HepG2 (cell line): Measurements from ENCODE around the gene DPP8. TPM values are rescaled to one million over a fixed set of nuclear protein-coding genes. Genes with fewer than 3 reads are reported as not detected.

Source experiments
- ATAC-seq: fragments of 200-7000 bp; cut with Tn5 transposase; 3 replicates; pipeline ENCODE4 v1.9.1; 2020; ENCODE audit warnings: mild to moderate bottlenecking, moderate library complexity
- BruUV-seq: library from RNA; stranded (reverse); fragments of 400-500 nt; replicated peaks from 2 replicates; lab custom pipeline; 2021; lab: Mats Ljungman, UMichigan
- CTCF ChIA-PET: fragments of 300-600 bp; formaldehyde crosslinking; extraction: SDS; loops from one replicate; lab custom pipeline; 2021; ENCODE audit warnings: low total read pairs, inconsistent platforms, low intra/inter-chr PET ratio; lab: Yijun Ruan, JAX
- POLR2A ChIA-PET: fragments of 350-600 bp; sonication (Branson Sonifier 250); formaldehyde crosslinking; loops from one replicate; lab custom pipeline; 2020; ENCODE audit warnings: antibody characterized with exemption, inconsistent platforms; lab: Yijun Ruan, JAX
- DNase-seq: peaks from one replicate; pipeline ENCODE4 v3.0.0-alpha.2; 2015; ENCODE audit warnings: low spot score
- FAIRE-seq: peaks from 3 replicates; lab custom pipeline; 2011; peaks lifted over from hg19 to GRCh38; lab: Jason Lieb, UNC
- H2AFZ ChIP-seq: one replicate; pipeline ENCODE4 v1.6.1; 2011; ENCODE audit warnings: low read length, inconsistent platforms
- H3K27ac ChIP-seq: fragments of 300-600 bp; 3 replicates; pipeline ENCODE4 v1.8.0; 2011; ENCODE audit warnings: mixed run types, mild to moderate bottlenecking, mixed read lengths, low read length, inconsistent platforms; ENCODE audit not compliant: insufficient read depth; ENCODE audit errors: extremely low read length
- H3K27me3 ChIP-seq, 2 experiments: fragments of 200-600 bp in 1 of 2; 2 replicates in 1 of 2; 3 replicates in 1 of 2; pipeline versions ENCODE4 v1.6.0 to v1.8.0; 2011; ENCODE audit warnings: low read length in 2 of 2, mild to moderate bottlenecking in 2 of 2, moderate library complexity in 2 of 2, inconsistent platforms in 1 of 2; ENCODE audit not compliant: insufficient read depth in 2 of 2, control insufficient read depth in 1 of 2
- H3K36me3 ChIP-seq, 2 experiments: fragments of 200-600 bp in 1 of 2; replicated peaks in 1 of 2; 2 replicates in 1 of 2; 3 replicates in 1 of 2; pipeline versions ENCODE4 v1.5.1 to v1.8.0; 2011; ENCODE audit warnings: low read length in 2 of 2, inconsistent platforms in 1 of 2; ENCODE audit not compliant: insufficient read depth in 2 of 2, control insufficient read depth in 1 of 2
- H3K4me1 ChIP-seq: 2 replicates; pipeline ENCODE4 v1.5.1; 2012; ENCODE audit warnings: low read length, inconsistent platforms; ENCODE audit not compliant: insufficient read depth
- H3K4me2 ChIP-seq: 2 replicates; pipeline ENCODE4 v1.6.0; 2011; ENCODE audit warnings: low read depth, low read length, inconsistent platforms
- H3K4me3 ChIP-seq, 3 experiments: fragments of 200-600 bp in 1 of 3; sonication (generic), shearing (Covaris generic) in 1 of 3; replicated peaks in 1 of 3; 2 replicates each; pipeline ENCODE4 v1.5.1; 2011 to 2016; ENCODE audit warnings: low read length in 3 of 3, inconsistent platforms in 2 of 3, low read depth in 2 of 3, mild to moderate bottlenecking in 2 of 3, control low read depth in 1 of 3, mixed read lengths in 1 of 3; ENCODE audit not compliant: insufficient read depth in 1 of 3
- H3K79me2 ChIP-seq: one replicate; pipeline ENCODE4 v1.6.1; 2011; ENCODE audit warnings: low read length, inconsistent platforms; ENCODE audit not compliant: insufficient read depth
- H3K9ac ChIP-seq: 2 replicates; pipeline ENCODE4 v1.6.0; 2011; ENCODE audit warnings: mild to moderate bottlenecking, low read depth, low read length, inconsistent platforms; ENCODE audit not compliant: insufficient read depth
- H3K9me3 ChIP-seq: 2 replicates; pipeline ENCODE4 v1.5.1; 2012; ENCODE audit warnings: mild to moderate bottlenecking, low read length
- H4K20me1 ChIP-seq: 2 replicates; pipeline ENCODE4 v1.6.0; 2011; ENCODE audit warnings: inconsistent platforms, mild to moderate bottlenecking, low read length, moderate library complexity; ENCODE audit not compliant: insufficient read depth
- ARID2 ChIP-seq: sonication (generic); formaldehyde crosslinking; IDR thresholded peaks from 2 replicates; pipeline ENCODE4 v1.8.1; 2022; ENCODE audit warnings: mild to moderate bottlenecking, missing genetic modification reagents, borderline replicate concordance
- CREB1 ChIP-seq, 2 experiments: fragments of 450-650 bp in 1 of 2; IDR thresholded peaks; 2 replicates each; pipeline ENCODE4 v1.6.1; 2016 to 2017; ENCODE audit warnings: control low read depth in 1 of 2, mild to moderate bottlenecking in 1 of 2, missing compliant biosample characterization in 1 of 2, missing genetic modification characterization in 1 of 2
- FOSL1 ChIP-seq: sonication (generic); formaldehyde crosslinking; IDR thresholded peaks from 2 replicates; pipeline ENCODE4 v1.9.0; 2021; ENCODE audit warnings: missing genetic modification reagents, borderline replicate concordance
- FOXA3 ChIP-seq: IDR thresholded peaks from 2 replicates; pipeline ENCODE4 v1.6.1; 2016; ENCODE audit warnings: missing genetic modification reagents, missing compliant biosample characterization
- FOXM1 ChIP-seq: sonication (generic); formaldehyde crosslinking; IDR thresholded peaks from 2 replicates; pipeline ENCODE4 v1.5.0; 2020; ENCODE audit warnings: missing genetic modification reagents
- HMG20A ChIP-seq: IDR thresholded peaks from 2 replicates; pipeline ENCODE4 v1.6.1; 2016; ENCODE audit warnings: borderline replicate concordance
- ISX ChIP-seq: sonication (generic); formaldehyde crosslinking; conservative IDR thresholded peaks from 2 replicates; pipeline ENCODE4 v1.5.0; 2020; ENCODE audit warnings: missing genetic modification reagents
- KAT2B ChIP-seq: fragments of 150-350 bp; IDR thresholded peaks from 2 replicates; pipeline ENCODE4 v1.6.1; 2014; ENCODE audit warnings: low read depth, low read length, borderline replicate concordance
- KLF15 ChIP-seq: sonication (generic); formaldehyde crosslinking; IDR thresholded peaks from 2 replicates; pipeline ENCODE4 v1.8.1; 2023; ENCODE audit warnings: borderline replicate concordance, mild to moderate bottlenecking, inconsistent platforms, missing genetic modification reagents, mixed read lengths
- MED1 ChIP-seq: sonication (generic); formaldehyde crosslinking; IDR thresholded peaks from 2 replicates; pipeline ENCODE4 v1.4.0; 2020; ENCODE audit warnings: missing genetic modification reagents
- ONECUT2 ChIP-seq: sonication (generic); formaldehyde crosslinking; IDR thresholded peaks from 2 replicates; pipeline ENCODE4 v1.4.0; 2020; ENCODE audit warnings: missing genetic modification reagents
- RXRB ChIP-seq: IDR thresholded peaks from 2 replicates; pipeline ENCODE4 v1.6.1; 2016; ENCODE audit warnings: borderline replicate concordance, missing genetic modification reagents, missing compliant biosample characterization
- SMAD1 ChIP-seq: sonication (generic); formaldehyde crosslinking; IDR thresholded peaks from 2 replicates; pipeline ENCODE4 v1.4.0; 2020; ENCODE audit warnings: missing genetic modification reagents, low read depth, mild to moderate bottlenecking, borderline replicate concordance
- SMAD3 ChIP-seq: sonication (generic); formaldehyde crosslinking; IDR thresholded peaks from 2 replicates; pipeline ENCODE4 v1.4.0; 2020; ENCODE audit warnings: missing genetic modification reagents
- SMARCE1 ChIP-seq: fragments of 450-650 bp; IDR thresholded peaks from 2 replicates; pipeline ENCODE4 v1.6.1; 2017; ENCODE audit warnings: borderline replicate concordance
- SMC3 ChIP-seq: IDR thresholded peaks from 2 replicates; pipeline ENCODE4 v1.6.1; 2011; ENCODE audit warnings: low read length, improper control_type of control experiment
- SOX5 ChIP-seq: IDR thresholded peaks from 2 replicates; pipeline ENCODE4 v1.6.1; 2016; ENCODE audit warnings: borderline replicate concordance
- SP140L ChIP-seq: sonication (generic); formaldehyde crosslinking; IDR thresholded peaks from 2 replicates; pipeline ENCODE4 v1.4.0; 2020; ENCODE audit warnings: missing genetic modification reagents, borderline replicate concordance
- ZBTB7B ChIP-seq: sonication (generic); formaldehyde crosslinking; IDR thresholded peaks from 2 replicates; pipeline ENCODE4 v1.4.0; 2020; ENCODE audit warnings: missing genetic modification reagents
- ZFP36L1 ChIP-seq: sonication (generic); formaldehyde crosslinking; IDR thresholded peaks from 2 replicates; pipeline ENCODE4 v1.8.0; 2022; ENCODE audit warnings: mild to moderate bottlenecking, missing genetic modification reagents, moderate library complexity
- ZNF225 ChIP-seq: sonication (generic); formaldehyde crosslinking; IDR thresholded peaks from 2 replicates; pipeline ENCODE4 v1.4.0; 2020; ENCODE audit warnings: mild to moderate bottlenecking, missing genetic modification reagents
- ZNF441 ChIP-seq: sonication (generic); formaldehyde crosslinking; IDR thresholded peaks from 2 replicates; pipeline ENCODE4 v1.7.0; 2021; ENCODE audit warnings: missing genetic modification reagents, borderline replicate concordance
- ZNF746 ChIP-seq: sonication (generic); formaldehyde crosslinking; IDR thresholded peaks from 2 replicates; pipeline ENCODE4 v1.8.0; 2022; ENCODE audit warnings: mild to moderate bottlenecking, missing genetic modification reagents
- ZNF749 ChIP-seq: sonication (generic); formaldehyde crosslinking; IDR thresholded peaks from 2 replicates; pipeline ENCODE4 v1.8.0; 2022; ENCODE audit warnings: mild to moderate bottlenecking, missing genetic modification reagents, moderate library complexity, borderline replicate concordance
- ZSCAN22 ChIP-seq: sonication (generic); formaldehyde crosslinking; IDR thresholded peaks from 2 replicates; pipeline ENCODE4 v1.4.0; 2020; ENCODE audit warnings: mild to moderate bottlenecking, missing genetic modification reagents
- ZZZ3 ChIP-seq: sonication (generic); formaldehyde crosslinking; IDR thresholded peaks from 2 replicates; pipeline ENCODE4 v1.4.0; 2020; ENCODE audit warnings: missing genetic modification reagents, mild to moderate bottlenecking, borderline replicate concordance
- WGBS: methylation state at CpG from one replicate; pipeline ENCODE4 v1.1.6; 2017; ENCODE audit warnings: low lambda C conversion rate; 5-methylcytosine and 5-hydroxymethylcytosine counted together
- in situ Hi-C: cut with HindIII; loops from 2 replicates; pipeline ENCODE4 v1.10.0; 2017; ENCODE audit warnings: low pct_unique_long_range_greater_than_20kb; ENCODE audit not compliant: extremely low pct_ligation_motif_present
- intact Hi-C: fragments of 100-400 bp; cut with micrococcal nuclease; formaldehyde crosslinking; loops from one replicate; pipeline ENCODE4 v1.10.0; 2022; ENCODE audit not compliant: unreplicated experiment
- polyA plus RNA-seq, 8 experiments: library from polyadenylated mRNA; depleted of rRNA in 3 of 8; stranded (reverse) in 7 of 8; unstranded in 1 of 8; fragments of >200 nt; fragmentation: Illumina TruSeq in 4 of 8; extraction: Trizol in 4 of 8; gene quantifications; 2 replicates each; pipeline versions ENCODE4 v1.2.1 to v1.2.3, GENCODE V29; 2011 to 2016; ENCODE audit warnings: low read depth in 4 of 8, missing spikeins in 1 of 8, mixed read lengths in 1 of 8; ENCODE audit not compliant: insufficient read depth in 1 of 8
- total RNA-seq, 5 experiments: library from RNA; depleted of rRNA; stranded (reverse); fragments of >200 nt; fragmentation: Illumina TruSeq; extraction: Trizol; gene quantifications; 2 replicates each; pipeline ENCODE4 v1.2.3, GENCODE V29; 2016; ENCODE audit warnings: low read depth in 1 of 5
- TF ChIP-seq, protein P1 (sequence below), 2 experiments: sonication (generic) in 1 of 2; formaldehyde crosslinking in 1 of 2; IDR thresholded peaks; 2 replicates each; pipeline versions ENCODE4 v1.4.0 to v1.6.1; 2018 to 2020; ENCODE audit warnings: missing genetic modification reagents in 2 of 2, borderline replicate concordance in 1 of 2, low read depth in 1 of 2, mild to moderate bottlenecking in 1 of 2, missing biosample characterization in 1 of 2

The DPP8 gene
- total and polyA plus RNA-seq, 2 of the 13 experiments (the other 11 are each of a cell fraction or from before 2014, with no cell fraction given), result 18.0 to 26.3 TPM

DNA sequence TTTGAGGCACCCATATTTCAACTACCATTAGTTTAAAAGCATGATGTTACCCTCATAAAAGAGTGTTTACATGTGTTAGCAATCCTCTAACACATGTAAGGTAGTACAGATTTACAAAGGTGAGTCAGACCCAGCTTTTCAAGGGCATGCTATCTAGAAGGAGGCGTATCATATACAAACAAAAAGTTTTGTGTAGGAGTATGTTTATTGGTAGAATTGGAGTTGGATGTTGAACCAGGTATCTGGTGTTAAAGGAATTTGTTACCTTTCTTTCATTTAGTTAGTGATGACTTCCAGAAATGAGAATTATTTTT lies 15.2 kb upstream of the DPP8 start:
- BruUV-seq, result no TSS peak
- H3K4me3 ChIP-seq, result peak overlapping the region in 1 of 3 experiments; percentile 17; a peak in 1 of 6 replicates
- peaks cover 64% of the 10 kb centered on the region for H3K79me2 ChIP-seq
- H3K27me3 ChIP-seq, result no peaks in the 10 kb centered on the region
- H3K9ac ChIP-seq, result no peak overlapping the region
- no peak for FAIRE-seq
- peaks cover 61% of the 10 kb centered on the region for H3K4me1 ChIP-seq
- 12% methylated on average over 1 of the region's 1 CpG for WGBS
- H3K9me3 ChIP-seq, result no peaks in the 10 kb centered on the region
- DNase-seq, result peak; percentile 79
- H3K4me2 ChIP-seq, result peak overlapping the region; percentile 90
- peaks cover 0 to 4% of the 10 kb centered on the region in 2 experiments; a peak in 2 of 5 replicates for H3K36me3 ChIP-seq
- H3K27ac ChIP-seq, result peak overlapping the region; percentile 90
- in situ Hi-C loops, result no loop called here
- POLR2A ChIA-PET, result interaction anchor here (1.0 kb wide), 3 partner anchors 16 to 228 kb away, joined by 5 read pairs; partner anchors contain the start of genes INTS14 and RNU5B-1
- CTCF ChIA-PET, result interaction anchor here (2.5 kb wide), 1 partner anchor 15 kb away, joined by 11 read pairs; the partner anchor contains the start of gene DPP8
- intact Hi-C loops, result loop anchor here (2.0 kb wide), 1 partner anchor 16 kb away; the partner anchor contains the start of gene DPP8
- H2AFZ ChIP-seq, result no peak overlapping the region
- peak; percentile 27 for ATAC-seq
- H4K20me1 ChIP-seq, result peaks cover 17% of the 10 kb centered on the region; the same call in 1 of the 2 replicates
- TF ChIP-seq RXRB (CRISPR knock-in tag) (no peak; the same call in 1 of the 2 replicates), SP140L (CRISPR knock-in tag) (no peak), FOSL1 (CRISPR knock-in tag) (peak; percentile 72; the same call in 1 of the 2 replicates), ARID2 (no peak), CREB1 (IDR thresholded peaks at IDR 0.05) (no peak), CREB1 (CRISPR knock-in tag; IDR thresholded peaks at IDR 0.05) (peak; percentile 7; the same call in 1 of the 2 replicates), SMC3 (no peak), SOX5 (CRISPR knock-in tag) (peak; percentile 51; the same call in 1 of the 2 replicates), FOXA3 (CRISPR knock-in tag) (peak; percentile 89), ZNF225 (no peak), ZFP36L1 (peak; percentile 16; the same call in 1 of the 2 replicates), FOXM1 (no peak), ZNF441 (CRISPR knock-in tag) (no peak), ZNF749 (CRISPR knock-in tag) (no peak), HMG20A (0 out of 2 replicates have a peak, but pooled peaks have one; percentile 23), KLF15 (no peak), SMARCE1 (peak; percentile 63; the same call in 1 of the 2 replicates), ZBTB7B (no peak), SMAD1 (CRISPR knock-in tag) (no peak), ISX (no peak), ONECUT2 (CRISPR knock-in tag) (no peak), ZNF746 (no peak), SMAD3 (CRISPR knock-in tag) (peak; percentile 18; the same call in 1 of the 2 replicates), MED1 (CRISPR knock-in tag) (no peak), KAT2B (no peak), ZZZ3 (CRISPR knock-in tag) (no peak), ZSCAN22 (CRISPR knock-in tag) (no peak)
- TF ChIP-seq, protein P1, sequence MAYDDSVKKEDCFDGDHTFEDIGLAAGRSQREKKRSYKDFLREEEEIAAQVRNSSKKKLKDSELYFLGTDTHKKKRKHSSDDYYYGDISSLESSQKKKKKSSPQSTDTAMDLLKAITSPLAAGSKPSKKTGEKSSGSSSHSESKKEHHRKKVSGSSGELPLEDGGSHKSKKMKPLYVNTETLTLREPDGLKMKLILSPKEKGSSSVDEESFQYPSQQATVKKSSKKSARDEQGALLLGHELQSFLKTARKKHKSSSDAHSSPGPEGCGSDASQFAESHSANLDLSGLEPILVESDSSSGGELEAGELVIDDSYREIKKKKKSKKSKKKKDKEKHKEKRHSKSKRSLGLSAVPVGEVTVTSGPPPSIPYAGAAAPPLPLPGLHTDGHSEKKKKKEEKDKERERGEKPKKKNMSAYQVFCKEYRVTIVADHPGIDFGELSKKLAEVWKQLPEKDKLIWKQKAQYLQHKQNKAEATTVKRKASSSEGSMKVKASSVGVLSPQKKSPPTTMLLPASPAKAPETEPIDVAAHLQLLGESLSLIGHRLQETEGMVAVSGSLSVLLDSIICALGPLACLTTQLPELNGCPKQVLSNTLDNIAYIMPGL (CRISPR knock-in tag; IDR thresholded peaks at IDR 0.05; ENCODE audit: borderline replicate concordance in 1 of 2, low read depth in 1 of 2), result no peak
